Muscle layer of duodenum (tissue), 2 donors: ENCODE results near the gene SORCS2.
"Not testable (repeated sequence)": the region's sequence is repeated elsewhere in the genome, so short reads cannot be mapped to it uniquely, and the experiment has no call there.

ENCODE experiments used
- H3K27ac ChIP-seq: one replicate; pipeline ENCODE4 v1.7.0; 2013; ENCODE audit warnings: mild to moderate bottlenecking, low read length
- H3K27me3 ChIP-seq: one replicate; pipeline ENCODE4 v1.7.0; 2013; ENCODE audit warnings: low read depth, mild to moderate bottlenecking, control low read depth, low read length
- H3K36me3 ChIP-seq, 2 donors: one replicate each; pipeline ENCODE4 v1.7.0; 2013; ENCODE audit warnings: low read length in 2 of 2, control low read depth in 1 of 2, mild to moderate bottlenecking in 1 of 2; ENCODE audit not compliant: insufficient read depth in 2 of 2, control insufficient read depth in 1 of 2
- H3K4me1 ChIP-seq, 2 donors: one replicate each; pipeline ENCODE4 v1.7.0; 2013; ENCODE audit warnings: low read length in 2 of 2, mild to moderate bottlenecking in 2 of 2, control low read depth in 1 of 2, moderate library complexity in 1 of 2; ENCODE audit not compliant: insufficient read depth in 2 of 2, control insufficient read depth in 1 of 2
- H3K4me3 ChIP-seq, 2 donors: one replicate each; pipeline ENCODE4 v1.7.0; 2013; ENCODE audit warnings: low read length in 2 of 2, low read depth in 1 of 2, mild to moderate bottlenecking in 1 of 2
- H3K9me3 ChIP-seq, 2 donors: one replicate each; pipeline ENCODE4 v1.7.0; 2013; ENCODE audit warnings: low read length in 2 of 2, control low read depth in 1 of 2, mild to moderate bottlenecking in 1 of 2; ENCODE audit not compliant: control insufficient read depth in 1 of 2
- donor health status: healthy.

The SORCS2 gene

DNA sequence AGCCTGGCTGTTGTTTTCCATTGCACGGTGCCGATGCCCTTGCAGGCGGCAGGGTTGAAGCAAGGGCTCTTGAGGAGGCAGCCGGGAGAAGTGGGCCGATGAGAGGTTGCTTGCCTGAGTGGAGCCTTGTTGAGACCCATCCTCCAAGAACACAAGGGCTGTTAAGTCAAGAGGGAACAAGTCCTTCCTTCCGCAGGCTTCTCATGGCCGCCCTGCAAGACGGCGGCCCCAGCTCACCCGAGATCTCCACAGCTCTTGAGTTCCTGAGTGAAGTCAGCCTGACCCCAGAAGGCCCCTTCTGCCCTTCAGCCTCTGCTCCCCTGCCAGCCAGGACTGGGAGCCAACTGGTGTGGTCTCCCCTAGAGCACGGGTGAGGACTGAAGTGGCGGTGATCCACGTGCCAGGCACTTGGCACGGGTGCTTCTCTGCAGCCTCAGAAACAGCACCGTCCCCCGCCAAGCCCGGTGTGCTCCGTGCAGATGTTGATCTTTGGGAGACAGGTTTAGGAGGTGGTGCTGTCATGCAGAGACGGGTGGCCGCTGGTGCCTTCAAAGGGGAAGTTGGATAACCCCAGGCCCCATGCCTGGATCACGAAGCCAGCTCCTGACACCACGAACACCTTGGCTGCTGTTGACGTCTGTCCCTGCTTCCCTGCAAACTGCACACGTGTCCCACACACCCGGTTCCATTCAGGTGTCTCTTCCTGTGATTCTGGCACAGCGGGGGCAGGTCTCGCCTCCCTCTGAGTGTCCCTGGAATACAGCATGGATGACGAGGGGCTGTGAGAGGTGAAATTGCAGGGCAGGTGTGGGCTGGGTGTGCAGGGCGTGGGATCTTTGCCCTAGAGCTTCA, 406.8 kb downstream of the SORCS2 start:
- no peak overlapping the region for H3K27ac ChIP-seq
- no peaks in the 10 kb centered on the region for H3K9me3 ChIP-seq
- H3K4me1 ChIP-seq: no peaks in the 10 kb centered on the region
- H3K4me3 ChIP-seq: no peak overlapping the region
- no peaks in the 10 kb centered on the region for H3K27me3 ChIP-seq
- H3K36me3 ChIP-seq: no peaks in the 10 kb centered on the region

GRCh38 chr4:7600247-7600646, 407.9 kb downstream of the SORCS2 start:
- H3K27me3 ChIP-seq: no peaks in the 10 kb centered on the region
- H3K4me3 ChIP-seq: no peak overlapping the region
- H3K9me3 ChIP-seq: no peaks in the 10 kb centered on the region
- H3K36me3 ChIP-seq: no peaks in the 10 kb centered on the region
- H3K27ac ChIP-seq: no peak overlapping the region
- H3K4me1 ChIP-seq: no peaks in the 10 kb centered on the region

DNA sequence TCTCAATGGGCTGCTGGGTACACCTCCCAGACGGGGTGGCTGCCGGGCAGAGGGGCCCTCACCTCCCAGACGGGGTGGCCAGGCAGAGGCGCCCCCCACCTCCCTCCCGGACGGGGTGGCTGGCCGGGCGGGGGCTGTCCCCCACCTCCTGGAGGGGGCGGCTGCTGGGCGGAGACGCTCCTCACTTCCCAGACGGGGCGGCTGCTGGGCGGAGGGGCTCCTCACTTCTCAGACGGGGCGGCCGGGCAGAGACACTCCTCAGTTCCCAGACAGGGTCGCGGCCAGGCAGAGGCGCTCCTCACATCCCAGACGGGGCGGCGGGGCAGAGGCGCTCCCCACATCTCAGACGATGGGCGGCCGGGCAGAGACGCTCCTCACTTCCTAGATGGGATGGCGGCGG, 409.8 kb downstream of the SORCS2 start:
- not testable (repeated sequence) for H3K27me3 ChIP-seq, H3K36me3 ChIP-seq, H3K4me3 ChIP-seq, H3K27ac ChIP-seq, H3K9me3 ChIP-seq, H3K4me1 ChIP-seq

DNA sequence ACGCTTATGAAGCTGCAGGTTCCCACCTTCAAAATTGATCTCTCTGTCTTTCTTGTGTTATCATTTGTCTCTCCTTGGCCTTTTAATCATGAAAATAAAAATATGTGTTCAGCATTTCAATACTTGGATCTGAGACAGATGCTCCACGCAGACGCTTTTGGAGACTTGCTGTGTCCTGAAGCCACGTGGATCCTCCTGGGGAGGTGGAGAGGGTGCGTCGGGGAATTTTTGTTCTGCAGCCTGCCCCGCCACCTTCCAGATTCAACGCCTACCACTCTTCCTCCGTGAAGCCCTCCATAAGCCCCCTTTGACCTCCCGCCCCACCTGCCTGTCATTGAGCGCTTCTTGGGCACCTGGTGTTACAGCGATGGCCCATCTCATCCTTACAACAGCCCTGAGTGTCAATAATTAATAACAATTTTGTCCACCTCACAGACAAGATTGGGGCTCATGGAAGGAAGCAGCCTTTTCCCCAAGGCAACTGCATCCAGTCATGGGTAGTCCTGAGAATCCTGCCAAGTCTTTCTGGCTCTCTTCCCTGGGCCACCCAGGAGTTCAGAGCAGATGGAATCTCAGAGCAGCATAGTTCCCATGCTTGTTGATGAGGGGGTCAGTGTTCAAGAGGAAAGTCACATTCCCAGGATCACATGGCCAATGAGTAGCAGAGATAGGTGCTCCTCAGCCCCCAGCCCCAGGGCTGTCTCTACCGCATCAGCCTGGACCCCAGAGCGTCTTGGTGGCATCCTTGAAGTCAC, 415.0 kb downstream of the SORCS2 start:
- Histone ChIP-seq H3K4me1 (no peaks in the 10 kb centered on the region), H3K9me3 (no peaks in the 10 kb centered on the region), H3K4me3 (no peak overlapping the region), H3K27ac (no peak overlapping the region), H3K27me3 (no peaks in the 10 kb centered on the region), H3K36me3 (no peaks in the 10 kb centered on the region)

DNA sequence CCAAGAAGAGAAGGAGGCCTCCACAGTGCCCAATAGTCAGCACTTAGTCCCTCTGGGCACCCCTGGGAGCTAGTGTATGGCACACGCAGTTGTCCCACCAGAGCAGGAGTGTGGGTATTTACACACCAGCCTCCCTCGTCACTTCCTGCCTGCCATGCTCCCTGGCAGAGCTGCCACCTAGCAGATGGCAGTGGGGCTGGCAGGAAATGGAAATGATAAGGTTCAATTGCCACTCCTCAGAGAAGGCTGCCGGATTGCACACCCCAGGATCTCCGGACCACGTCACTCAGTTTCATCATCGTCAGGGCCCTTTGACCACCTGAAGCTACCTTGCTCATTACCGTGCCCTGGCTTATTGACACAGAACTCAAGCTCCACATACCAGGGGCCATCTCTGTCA, 415.7 kb downstream of the SORCS2 start:
- Histone ChIP-seq H3K27me3 (no peaks in the 10 kb centered on the region), H3K4me1 (no peaks in the 10 kb centered on the region), H3K36me3 (no peaks in the 10 kb centered on the region), H3K27ac (no peak overlapping the region), H3K9me3 (no peaks in the 10 kb centered on the region), H3K4me3 (no peak overlapping the region)

DNA sequence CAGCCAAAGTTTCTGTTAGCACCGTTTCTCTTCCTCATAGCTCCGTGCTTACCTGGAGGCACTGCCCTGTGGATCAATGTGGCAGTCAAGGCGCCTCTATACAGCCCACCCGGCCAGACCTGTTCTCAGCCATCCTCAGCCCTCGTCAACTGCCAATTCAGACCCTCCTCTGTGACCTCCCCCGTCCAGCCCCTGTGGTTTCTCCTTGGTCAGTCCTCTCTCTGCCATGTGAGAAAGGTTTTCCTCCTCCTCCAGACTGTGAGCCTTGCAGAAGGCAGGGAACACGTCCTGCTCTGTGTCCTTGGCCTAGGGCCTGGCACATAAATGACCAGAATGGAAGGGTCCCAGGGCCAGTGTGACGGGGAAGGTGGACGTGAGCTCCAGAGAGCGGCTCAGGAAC, 417.0 kb downstream of the SORCS2 start:
- Histone ChIP-seq H3K4me1 (no peaks in the 10 kb centered on the region), H3K27me3 (no peaks in the 10 kb centered on the region), H3K36me3 (no peaks in the 10 kb centered on the region), H3K4me3 (no peak overlapping the region), H3K9me3 (no peaks in the 10 kb centered on the region), H3K27ac (no peak overlapping the region)

- Histone ChIP-seq H3K4me1 (no peaks in the 10 kb centered on the region), H3K27me3 (no peaks in the 10 kb centered on the region), H3K9me3 (no peaks in the 10 kb centered on the region), H3K36me3 (no peaks in the 10 kb centered on the region), H3K27ac (no peak overlapping the region), H3K4me3 (no peak overlapping the region)
Observed at GRCh38 chr4:7610022-7610670, 417.8 kb downstream of the SORCS2 start.

GRCh38 chr4:7610841-7611240, 418.5 kb downstream of the SORCS2 start:
- no peak overlapping the region for H3K4me3 ChIP-seq
- no peaks in the 10 kb centered on the region for H3K36me3 ChIP-seq
- H3K9me3 ChIP-seq: no peaks in the 10 kb centered on the region
- no peak overlapping the region for H3K27ac ChIP-seq
- no peaks in the 10 kb centered on the region for H3K27me3 ChIP-seq
- no peaks in the 10 kb centered on the region for H3K4me1 ChIP-seq

DNA sequence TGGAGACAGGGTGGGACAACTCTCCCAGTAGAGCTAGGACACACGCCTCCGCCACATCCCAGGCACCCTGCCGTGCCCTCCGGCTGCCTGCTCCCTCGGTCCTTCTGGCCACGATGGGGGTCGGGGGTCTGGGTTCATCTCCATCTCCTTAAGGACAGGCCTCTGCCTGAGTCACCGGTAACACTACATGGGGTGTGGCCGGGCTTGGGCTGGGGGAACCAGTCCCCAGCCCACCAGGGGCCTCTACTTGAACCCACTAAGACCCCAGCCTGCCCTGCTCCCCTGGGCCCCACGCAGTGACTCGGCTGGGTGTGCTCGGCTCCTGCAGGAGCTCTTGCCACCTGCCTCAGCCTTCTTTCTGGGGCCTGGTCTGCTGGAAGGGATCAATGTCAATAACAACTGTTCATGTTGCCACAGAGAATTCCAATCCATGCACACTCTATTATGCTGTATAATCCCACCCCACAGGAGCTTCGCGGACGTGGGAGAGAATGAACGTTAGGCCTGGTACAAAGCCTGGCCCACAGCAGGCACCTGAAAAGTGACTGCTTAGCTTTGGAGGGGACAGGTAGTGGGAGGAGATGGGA, 420.1 kb downstream of the SORCS2 start:
- H3K4me3 ChIP-seq: no peak overlapping the region
- no peaks in the 10 kb centered on the region for H3K4me1 ChIP-seq
- no peak overlapping the region for H3K27ac ChIP-seq
- no peaks in the 10 kb centered on the region for H3K9me3 ChIP-seq
- H3K27me3 ChIP-seq: no peaks in the 10 kb centered on the region
- H3K36me3 ChIP-seq: no peaks in the 10 kb centered on the region

GRCh38 chr4:7614350-7614949, 422.1 kb downstream of the SORCS2 start:
- H3K36me3 ChIP-seq: no peaks in the 10 kb centered on the region
- no peaks in the 10 kb centered on the region for H3K9me3 ChIP-seq
- H3K4me3 ChIP-seq: no peak overlapping the region
- H3K4me1 ChIP-seq: no peaks in the 10 kb centered on the region
- H3K27me3 ChIP-seq: no peaks in the 10 kb centered on the region
- H3K27ac ChIP-seq: no peak overlapping the region

GRCh38 chr4:7616193-7616592, 423.9 kb downstream of the SORCS2 start:
- H3K4me3 ChIP-seq: no peak overlapping the region
- no peak overlapping the region for H3K27ac ChIP-seq
- no peaks in the 10 kb centered on the region for H3K4me1 ChIP-seq
- no peaks in the 10 kb centered on the region for H3K9me3 ChIP-seq
- H3K36me3 ChIP-seq: no peaks in the 10 kb centered on the region
- no peaks in the 10 kb centered on the region for H3K27me3 ChIP-seq
